ENCODE measurements around the gene UBE2I. TPM values are rescaled to one million over a fixed set of nuclear protein-coding genes. Genes with fewer than 3 reads are reported as not detected.

The UBE2I gene
- total and polyA plus RNA-seq, 4 donors = 19.4 to 23.9 (median 22.5) TPM

DNA sequence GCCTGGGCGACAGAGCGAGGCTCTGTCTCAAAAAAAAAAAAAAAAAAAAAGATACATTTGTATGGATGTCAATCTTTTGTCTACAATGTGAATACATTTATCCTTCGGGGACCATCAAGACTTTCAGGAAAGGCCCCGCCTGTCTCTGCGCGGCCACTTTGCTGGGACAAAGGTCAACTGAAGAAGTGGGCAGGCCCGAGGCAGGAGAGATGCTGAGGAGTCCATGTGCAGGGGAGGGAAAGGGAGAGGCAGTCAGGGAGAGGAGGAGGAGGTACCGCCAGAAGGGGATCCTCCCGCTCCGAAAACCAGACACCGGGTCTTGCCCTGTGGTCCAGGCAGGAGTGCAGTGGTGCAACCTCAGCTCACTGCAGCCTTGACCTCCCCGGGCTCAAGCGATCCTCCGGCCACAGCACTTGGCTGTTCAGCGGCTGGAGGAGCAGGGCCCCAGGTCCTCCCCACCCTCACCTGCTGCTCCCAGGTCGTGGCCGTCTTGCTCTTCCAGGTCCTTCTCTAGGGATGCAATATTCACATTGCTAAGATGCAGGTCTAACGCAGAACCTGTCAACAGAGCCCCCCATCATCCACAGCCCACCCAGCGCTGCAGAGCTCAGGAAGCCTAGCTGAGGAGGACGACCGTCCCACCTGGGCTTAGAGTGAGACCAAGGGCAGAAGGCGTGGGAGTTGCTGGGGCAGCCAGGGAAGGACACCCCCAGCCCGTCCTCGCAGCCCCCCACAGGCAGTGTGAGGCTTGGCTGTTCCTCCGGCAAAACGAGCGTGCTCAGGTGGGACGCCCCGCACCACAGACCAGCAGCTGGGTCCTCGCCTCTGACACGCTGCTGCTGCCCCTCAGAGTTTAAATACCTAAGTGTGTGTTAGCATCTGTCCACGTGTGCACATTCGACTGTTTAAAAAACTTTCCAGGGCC is 61.9 kb downstream of the UBE2I start:
- peaks cover 0 to 35% (median 8%) of the 10 kb centered on the region in 4 donors for H3K36me3 ChIP-seq (ENCODE audit: control insufficient read depth in 4 of 4, insufficient read depth in 3 of 4, low read depth in 1 of 4, low read length in 3 of 4)
- H3K4me1 ChIP-seq (ENCODE audit: control insufficient read depth in 4 of 4, insufficient read depth in 4 of 4, low read length in 3 of 4) = no peaks in the 10 kb centered on the region
- H3K9ac ChIP-seq (ENCODE audit: low read depth in 1 of 2, low read length in 2 of 2) = no peak overlapping the region
- H3K4me3 ChIP-seq (ENCODE audit: low read depth in 1 of 3, low read length in 3 of 3) = no peak overlapping the region
- no peak for DNase-seq (ENCODE audit: low spot score)
- H3K27me3 ChIP-seq (ENCODE audit: control insufficient read depth in 4 of 4, insufficient read depth in 4 of 4, low read length in 3 of 4) = no peaks in the 10 kb centered on the region
- H3K9me3 ChIP-seq (ENCODE audit: control insufficient read depth in 4 of 4, low read length in 3 of 4) = no peaks in the 10 kb centered on the region
- no peak overlapping the region for H3K27ac ChIP-seq (ENCODE audit: low read depth in 1 of 2, low read length in 2 of 2)
- no peak for TF ChIP-seq ATF3 (IDR thresholded peaks at IDR 0.05)
- TF ChIP-seq RAD21 (IDR thresholded peaks at IDR 0.05) = no peak
- TF ChIP-seq NR2F2 (IDR thresholded peaks at IDR 0.05) = no peak
- TF ChIP-seq MAX (IDR thresholded peaks at IDR 0.05) = no peak
- TF ChIP-seq, protein P1, sequence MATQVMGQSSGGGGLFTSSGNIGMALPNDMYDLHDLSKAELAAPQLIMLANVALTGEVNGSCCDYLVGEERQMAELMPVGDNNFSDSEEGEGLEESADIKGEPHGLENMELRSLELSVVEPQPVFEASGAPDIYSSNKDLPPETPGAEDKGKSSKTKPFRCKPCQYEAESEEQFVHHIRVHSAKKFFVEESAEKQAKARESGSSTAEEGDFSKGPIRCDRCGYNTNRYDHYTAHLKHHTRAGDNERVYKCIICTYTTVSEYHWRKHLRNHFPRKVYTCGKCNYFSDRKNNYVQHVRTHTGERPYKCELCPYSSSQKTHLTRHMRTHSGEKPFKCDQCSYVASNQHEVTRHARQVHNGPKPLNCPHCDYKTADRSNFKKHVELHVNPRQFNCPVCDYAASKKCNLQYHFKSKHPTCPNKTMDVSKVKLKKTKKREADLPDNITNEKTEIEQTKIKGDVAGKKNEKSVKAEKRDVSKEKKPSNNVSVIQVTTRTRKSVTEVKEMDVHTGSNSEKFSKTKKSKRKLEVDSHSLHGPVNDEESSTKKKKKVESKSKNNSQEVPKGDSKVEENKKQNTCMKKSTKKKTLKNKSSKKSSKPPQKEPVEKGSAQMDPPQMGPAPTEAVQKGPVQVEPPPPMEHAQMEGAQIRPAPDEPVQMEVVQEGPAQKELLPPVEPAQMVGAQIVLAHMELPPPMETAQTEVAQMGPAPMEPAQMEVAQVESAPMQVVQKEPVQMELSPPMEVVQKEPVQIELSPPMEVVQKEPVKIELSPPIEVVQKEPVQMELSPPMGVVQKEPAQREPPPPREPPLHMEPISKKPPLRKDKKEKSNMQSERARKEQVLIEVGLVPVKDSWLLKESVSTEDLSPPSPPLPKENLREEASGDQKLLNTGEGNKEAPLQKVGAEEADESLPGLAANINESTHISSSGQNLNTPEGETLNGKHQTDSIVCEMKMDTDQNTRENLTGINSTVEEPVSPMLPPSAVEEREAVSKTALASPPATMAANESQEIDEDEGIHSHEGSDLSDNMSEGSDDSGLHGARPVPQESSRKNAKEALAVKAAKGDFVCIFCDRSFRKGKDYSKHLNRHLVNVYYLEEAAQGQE (IDR thresholded peaks at IDR 0.05) = no peak
- no peak for TF ChIP-seq FOXA2 (IDR thresholded peaks at IDR 0.05)
- no peak for TF ChIP-seq GABPA (IDR thresholded peaks at IDR 0.05 in 1 of 2, conservative IDR thresholded peaks at IDR 0.05 in 1 of 2)
- no peak for TF ChIP-seq SP1 (IDR thresholded peaks at IDR 0.05)
- no peak for TF ChIP-seq CTCF (IDR thresholded peaks at IDR 0.05; ENCODE audit: low read depth, low read length, missing input control)
- no peak for TF ChIP-seq HNF4G (IDR thresholded peaks at IDR 0.05)
- TF ChIP-seq HNF4A (conservative IDR thresholded peaks at IDR 0.05) = no peak
- TF ChIP-seq RXRA (IDR thresholded peaks at IDR 0.05) = no peak
- no peak for TF ChIP-seq TAF1 (conservative IDR thresholded peaks at IDR 0.05)
- no peak for TF ChIP-seq JUND (IDR thresholded peaks at IDR 0.05)
- TF ChIP-seq EGR1 (IDR thresholded peaks at IDR 0.05; ENCODE audit: low read depth in 2 of 2) = no peak
- TF ChIP-seq, protein P2, sequence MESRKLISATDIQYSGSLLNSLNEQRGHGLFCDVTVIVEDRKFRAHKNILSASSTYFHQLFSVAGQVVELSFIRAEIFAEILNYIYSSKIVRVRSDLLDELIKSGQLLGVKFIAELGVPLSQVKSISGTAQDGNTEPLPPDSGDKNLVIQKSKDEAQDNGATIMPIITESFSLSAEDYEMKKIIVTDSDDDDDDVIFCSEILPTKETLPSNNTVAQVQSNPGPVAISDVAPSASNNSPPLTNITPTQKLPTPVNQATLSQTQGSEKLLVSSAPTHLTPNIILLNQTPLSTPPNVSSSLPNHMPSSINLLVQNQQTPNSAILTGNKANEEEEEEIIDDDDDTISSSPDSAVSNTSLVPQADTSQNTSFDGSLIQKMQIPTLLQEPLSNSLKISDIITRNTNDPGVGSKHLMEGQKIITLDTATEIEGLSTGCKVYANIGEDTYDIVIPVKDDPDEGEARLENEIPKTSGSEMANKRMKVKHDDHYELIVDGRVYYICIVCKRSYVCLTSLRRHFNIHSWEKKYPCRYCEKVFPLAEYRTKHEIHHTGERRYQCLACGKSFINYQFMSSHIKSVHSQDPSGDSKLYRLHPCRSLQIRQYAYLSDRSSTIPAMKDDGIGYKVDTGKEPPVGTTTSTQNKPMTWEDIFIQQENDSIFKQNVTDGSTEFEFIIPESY (IDR thresholded peaks at IDR 0.05) = no peak
- no peak for TF ChIP-seq FOXA1 (IDR thresholded peaks at IDR 0.05)
- 95% methylated on average over 33 of the region's 33 CpGs for WGBS
